Raji (cell line): ENCODE results near the gene NUDT1.
A peak's percentile ranks its signal among the peaks of the same experiment; 100 is the strongest.

Experiments used
- POLR2A ChIP-seq: IDR thresholded peaks from 2 replicates; pipeline ENCODE4 v1.6.1; 2011; ENCODE audit warnings: low read depth, low read length, control low read depth; ENCODE audit not compliant: insufficient read depth

The NUDT1 gene

GRCh38 chr7:2241580-2242540 is at the start of gene NUDT1, which contains the start of gene MRM2:
Gene NUDT1 (plus strand): TSS chr7:2242226. CDS start chr7:2244575, 2,349 bp downstream.
Gene MRM2 (minus strand): TSS chr7:2242205. CDS start chr7:2242169, 36 bp downstream.
- TF ChIP-seq POLR2A: peak; percentile 93

- no peak for TF ChIP-seq POLR2A
These were observed 49.0 kb upstream of the NUDT1 start for GRCh38 chr7:2192831-2193534.

DNA sequence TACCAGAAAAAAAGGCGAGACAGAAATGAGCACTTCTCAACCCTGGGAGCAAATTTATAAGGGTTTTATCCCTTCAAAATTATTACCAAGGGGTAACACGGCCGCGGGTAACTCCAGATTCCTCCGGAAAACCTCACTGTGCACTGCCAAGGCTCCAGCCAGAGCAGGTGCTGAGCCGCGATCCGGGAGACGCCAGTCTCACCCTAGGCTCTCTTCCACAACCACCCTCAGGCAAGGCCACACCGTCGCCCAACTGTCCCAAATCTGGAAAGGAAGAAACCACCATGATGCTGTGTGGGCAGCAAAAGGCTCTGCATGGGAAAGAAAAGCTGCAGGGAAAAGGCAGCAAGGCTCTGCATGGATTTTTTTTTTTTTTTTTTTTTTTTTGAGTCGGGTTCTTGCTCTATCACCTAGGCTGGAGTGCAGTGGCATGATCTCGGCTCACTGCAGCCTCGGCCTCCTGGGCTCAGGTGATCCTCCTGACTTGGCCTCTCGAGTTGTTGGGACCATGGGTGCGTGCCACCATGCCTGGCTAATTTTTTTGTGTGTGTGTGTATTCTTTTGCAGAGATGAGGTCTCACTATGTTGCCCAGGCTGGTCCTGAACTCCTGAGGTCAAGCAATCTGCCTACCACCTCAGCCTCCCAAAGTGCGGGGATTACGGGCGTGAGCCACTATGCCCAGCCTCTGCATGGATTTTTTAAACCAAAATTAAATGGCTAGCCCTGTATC is 48.3 kb upstream of the NUDT1 start:
- TF ChIP-seq POLR2A: no peak

DNA sequence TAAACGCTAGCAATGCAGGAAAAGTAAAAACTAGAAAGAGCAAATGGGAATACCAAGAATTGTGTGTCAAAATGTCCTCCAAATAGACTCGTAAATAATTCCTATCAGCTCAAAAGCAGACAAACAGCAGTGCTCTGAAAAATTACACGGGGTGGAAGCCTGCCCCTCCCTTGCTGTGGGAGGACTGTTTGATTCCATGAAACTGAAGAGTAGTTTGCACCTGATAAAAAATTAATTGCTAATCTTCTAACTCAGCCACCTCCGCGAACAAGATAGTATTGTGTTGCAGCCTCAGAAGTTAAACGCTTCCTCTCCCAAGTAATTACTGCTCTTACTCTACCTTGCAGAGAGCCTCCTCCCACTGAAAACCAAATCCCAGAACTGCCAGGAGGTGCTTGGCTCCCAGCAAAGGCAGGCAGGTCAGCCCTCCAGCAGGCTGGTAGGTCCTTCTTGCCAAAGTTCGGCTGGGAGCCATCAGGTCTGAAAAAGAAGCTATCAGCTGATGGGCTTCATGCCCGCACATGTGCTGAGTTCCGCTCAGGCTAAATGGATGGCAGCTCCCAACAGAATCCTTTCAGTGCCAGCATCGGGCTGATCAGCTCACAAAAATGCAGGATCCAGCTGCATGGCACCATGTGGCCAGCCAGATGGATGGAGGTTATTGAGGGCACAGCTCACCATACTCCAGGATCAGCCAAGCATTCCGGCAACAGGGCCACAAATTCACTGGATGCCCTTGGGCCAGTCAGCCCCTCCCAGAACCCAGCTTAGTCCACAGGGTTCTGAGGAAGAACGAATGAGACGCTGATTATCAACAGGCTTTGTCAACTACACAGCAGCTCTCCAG is 46.4 kb upstream of the NUDT1 start:
- TF ChIP-seq POLR2A: no peak

GRCh38 chr7:2196381-2197378 is 45.3 kb upstream of the NUDT1 start:
- no peak for TF ChIP-seq POLR2A

DNA sequence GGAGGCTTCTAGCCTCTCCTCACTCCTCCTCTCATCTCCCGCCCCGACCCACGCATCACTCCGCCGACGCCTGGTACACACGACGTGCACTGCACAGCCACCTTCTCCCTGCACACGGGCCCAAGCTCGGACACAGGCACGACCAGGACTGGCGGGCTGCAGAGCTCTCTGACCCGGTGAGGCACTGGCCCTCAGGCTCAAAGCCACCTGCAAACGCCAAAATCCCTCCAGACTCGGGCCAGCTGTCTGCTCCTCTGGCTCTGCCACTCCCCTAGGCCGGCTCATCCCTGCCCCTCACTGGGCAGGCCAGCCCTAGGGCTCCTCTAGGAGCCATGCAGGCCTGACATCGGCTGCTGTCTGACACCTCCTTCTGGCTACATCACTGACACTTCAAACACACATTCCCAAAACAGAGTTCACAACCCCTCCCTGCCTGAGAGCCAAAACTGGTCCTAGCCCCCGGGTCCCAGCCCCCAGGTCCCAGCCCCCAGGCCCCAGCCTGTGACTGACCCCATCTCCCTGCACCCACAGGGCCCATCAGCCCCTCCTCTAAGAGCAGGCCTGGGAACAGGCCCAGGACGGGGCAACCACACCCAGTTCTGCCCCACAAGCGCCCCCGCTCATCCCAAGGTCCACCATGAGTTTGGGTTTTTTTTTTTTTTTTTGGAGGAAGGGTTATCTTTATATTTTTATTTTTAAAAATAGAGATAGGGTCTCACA is 44.4 kb upstream of the NUDT1 start:
- no peak for TF ChIP-seq POLR2A

GRCh38 chr7:2198206-2198605 is 43.8 kb upstream of the NUDT1 start:
- TF ChIP-seq POLR2A: no peak

- TF ChIP-seq POLR2A: no peak
These were observed 43.3 kb upstream of the NUDT1 start for GRCh38 chr7:2198760-2199159.

GRCh38 chr7:2199528-2199927 is 42.5 kb upstream of the NUDT1 start:
- TF ChIP-seq POLR2A: no peak

DNA sequence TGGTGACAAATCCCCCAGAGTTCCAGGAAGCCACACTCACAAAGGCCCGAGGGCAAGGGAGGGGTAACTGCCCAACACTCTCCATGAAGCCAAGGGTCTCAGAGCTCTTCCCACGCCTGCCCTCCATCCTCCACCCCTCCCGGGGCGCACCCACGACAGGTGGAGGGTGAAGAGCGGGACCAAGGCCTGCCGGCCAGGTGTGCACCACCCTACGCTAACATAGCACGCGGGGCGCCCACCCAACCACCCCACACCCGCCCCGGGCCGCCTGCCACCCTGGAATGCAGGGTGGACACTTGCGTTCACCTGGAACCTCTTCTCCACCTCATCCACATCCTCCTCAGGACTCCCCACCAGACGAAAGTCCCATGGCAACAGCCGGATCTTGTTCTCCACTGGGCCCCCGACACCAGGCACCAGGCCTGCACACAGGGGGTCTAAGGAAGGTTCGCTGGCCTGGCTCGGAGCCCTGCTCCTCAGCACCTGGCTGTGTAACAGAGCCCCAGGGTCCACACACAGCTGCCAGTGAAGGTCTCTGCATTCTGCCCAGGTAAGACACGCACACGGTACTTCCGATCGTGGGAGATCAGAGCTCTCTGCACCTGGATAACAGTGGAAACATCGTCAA is 42.0 kb upstream of the NUDT1 start:
- TF ChIP-seq POLR2A: no peak

DNA sequence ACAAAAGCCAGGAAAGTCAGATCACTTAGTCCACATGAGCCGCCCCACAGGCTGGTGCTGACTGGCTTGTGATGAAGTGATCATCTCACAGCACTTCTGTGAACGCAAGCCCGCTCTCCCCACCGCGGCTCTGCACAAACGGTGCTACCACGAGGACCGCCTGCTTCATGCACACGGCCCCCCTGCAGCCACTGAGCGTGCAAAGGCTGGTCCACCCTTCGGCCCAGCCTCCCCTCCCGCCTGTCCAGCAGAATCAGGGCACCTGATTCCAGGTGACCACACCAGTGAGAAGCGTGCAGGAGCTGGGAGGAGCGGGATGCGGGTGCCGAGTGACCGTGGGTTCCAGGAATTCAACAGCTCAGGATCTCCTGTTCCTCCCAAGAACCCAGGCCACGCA is 41.4 kb upstream of the NUDT1 start:
- no peak for TF ChIP-seq POLR2A

DNA sequence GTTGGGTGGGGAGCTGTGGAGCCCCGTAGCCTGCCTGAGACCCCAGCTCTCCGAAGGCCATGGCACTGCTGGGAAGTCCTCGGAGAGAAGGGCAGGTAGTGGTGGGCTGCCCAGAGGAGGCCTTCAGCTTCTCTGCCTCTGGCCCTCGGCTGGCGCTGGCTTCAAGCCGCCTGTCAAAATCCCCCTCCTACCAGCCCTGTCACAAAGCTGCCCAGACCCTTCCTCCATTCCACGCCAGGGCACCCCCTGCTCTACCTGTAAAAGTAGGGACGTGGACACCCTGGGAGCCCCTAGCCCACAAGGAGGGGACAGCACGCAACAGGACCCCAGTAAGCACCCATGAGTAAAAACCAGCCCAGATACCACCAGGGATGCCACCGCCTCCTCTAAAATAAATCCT is 40.9 kb upstream of the NUDT1 start:
- TF ChIP-seq POLR2A: no peak
